22Rv1 (cell line): Measurements from ENCODE around the gene FUOM.

Source experiments
- ZFX ChIP-seq: fragments of 450-650 bp; IDR thresholded peaks from 2 replicates; pipeline ENCODE4 v1.6.1; 2017; ENCODE audit warnings: antibody characterized with exemption, borderline replicate concordance
- TF ChIP-seq, protein P1 (sequence below): fragments of 450-650 bp; IDR thresholded peaks from 2 replicates; pipeline ENCODE4 v1.5.1; 2017; ENCODE audit warnings: mild to moderate bottlenecking

DNA sequence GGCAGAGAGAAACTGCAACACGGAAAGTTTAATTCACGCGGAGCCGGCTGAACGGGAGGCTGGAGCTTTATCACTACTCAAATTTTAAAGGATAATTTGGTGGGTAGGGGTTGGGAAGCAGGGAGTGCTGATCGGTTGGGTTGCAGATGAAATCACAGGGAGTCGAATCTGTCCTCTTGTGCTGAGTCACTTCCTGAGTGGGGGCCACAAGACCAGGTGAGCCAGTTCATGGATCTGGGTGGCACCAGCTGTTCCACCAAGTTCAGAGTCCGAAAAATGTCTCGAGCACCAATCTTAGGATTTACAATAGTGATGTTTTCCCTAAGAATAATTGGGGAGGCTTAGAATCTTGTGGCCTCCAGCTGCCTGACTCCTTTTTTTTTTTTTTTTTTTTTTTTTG, 14.3 kb downstream of the FUOM start:
- TF ChIP-seq, protein P1, sequence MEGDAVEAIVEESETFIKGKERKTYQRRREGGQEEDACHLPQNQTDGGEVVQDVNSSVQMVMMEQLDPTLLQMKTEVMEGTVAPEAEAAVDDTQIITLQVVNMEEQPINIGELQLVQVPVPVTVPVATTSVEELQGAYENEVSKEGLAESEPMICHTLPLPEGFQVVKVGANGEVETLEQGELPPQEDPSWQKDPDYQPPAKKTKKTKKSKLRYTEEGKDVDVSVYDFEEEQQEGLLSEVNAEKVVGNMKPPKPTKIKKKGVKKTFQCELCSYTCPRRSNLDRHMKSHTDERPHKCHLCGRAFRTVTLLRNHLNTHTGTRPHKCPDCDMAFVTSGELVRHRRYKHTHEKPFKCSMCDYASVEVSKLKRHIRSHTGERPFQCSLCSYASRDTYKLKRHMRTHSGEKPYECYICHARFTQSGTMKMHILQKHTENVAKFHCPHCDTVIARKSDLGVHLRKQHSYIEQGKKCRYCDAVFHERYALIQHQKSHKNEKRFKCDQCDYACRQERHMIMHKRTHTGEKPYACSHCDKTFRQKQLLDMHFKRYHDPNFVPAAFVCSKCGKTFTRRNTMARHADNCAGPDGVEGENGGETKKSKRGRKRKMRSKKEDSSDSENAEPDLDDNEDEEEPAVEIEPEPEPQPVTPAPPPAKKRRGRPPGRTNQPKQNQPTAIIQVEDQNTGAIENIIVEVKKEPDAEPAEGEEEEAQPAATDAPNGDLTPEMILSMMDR, result no peak
- no peak for TF ChIP-seq ZFX
